HL-60 (cell line): ENCODE results near the gene KRT4.
"Not testable (repeated sequence)": the region's sequence is repeated elsewhere in the genome, so short reads cannot be mapped to it uniquely, and the experiment has no call there.

Experiments
- CTCF ChIP-seq: IDR thresholded peaks from one replicate; pipeline ENCODE4 v1.5.1; 2011; ENCODE audit warnings: low read length, control low read depth, inconsistent platforms; ENCODE audit not compliant: insufficient read depth
- GABPA ChIP-seq: IDR thresholded peaks from 2 replicates; pipeline ENCODE4 v1.6.1; 2012; ENCODE audit warnings: low read depth
- POLR2AphosphoS5 ChIP-seq: IDR thresholded peaks from 2 replicates; pipeline ENCODE4 v1.6.1; 2012; ENCODE audit warnings: low read depth
- REST ChIP-seq: IDR thresholded peaks from 2 replicates; pipeline ENCODE4 v1.6.1; 2012; ENCODE audit warnings: low read depth; ENCODE audit not compliant: insufficient replicate concordance

- not testable (repeated sequence) for TF ChIP-seq CTCF, REST, POLR2AphosphoS5, GABPA
Observed at GRCh38 chr12:52761218-52761617, 52.7 kb downstream of the KRT4 start.
